GM19025 (cell line): ENCODE results near the gene KLF11.

Experiments
- ATAC-seq: cut with Tn5 transposase; IDR thresholded peaks from one replicate; pipeline ENCODE4 v1.9.1; 2021; ENCODE audit warnings: mild to moderate bottlenecking, low read depth, moderate library complexity; ENCODE audit not compliant: unreplicated experiment

The KLF11 gene

GRCh38 chr2:10061221-10061925 lies 18.0 kb downstream of the KLF11 start:
- no peak for ATAC-seq

- no peak for ATAC-seq
Observed at GRCh38 chr2:10062931-10063365, 19.6 kb downstream of the KLF11 start.

GRCh38 chr2:10063566-10063965 lies 20.2 kb downstream of the KLF11 start:
- no peak for ATAC-seq

GRCh38 chr2:10064932-10065772 lies 21.8 kb downstream of the KLF11 start:
- no peak for ATAC-seq

GRCh38 chr2:10065773-10066055 lies 22.4 kb downstream of the KLF11 start:
- no peak for ATAC-seq

GRCh38 chr2:10067330-10067729 lies 24.0 kb downstream of the KLF11 start:
- ATAC-seq, result no peak

GRCh38 chr2:10067881-10068280 lies 24.5 kb downstream of the KLF11 start:
- no peak for ATAC-seq

- no peak for ATAC-seq
Observed at GRCh38 chr2:10071176-10071575, 27.8 kb downstream of the KLF11 start.

- ATAC-seq, result no peak
Observed at GRCh38 chr2:10071595-10071994, 28.2 kb downstream of the KLF11 start.

GRCh38 chr2:10072656-10073480 lies 29.5 kb downstream of the KLF11 start:
- no peak for ATAC-seq

- no peak for ATAC-seq
Observed at GRCh38 chr2:10073706-10074105, 30.4 kb downstream of the KLF11 start.

GRCh38 chr2:10075101-10075500 lies 31.8 kb downstream of the KLF11 start:
- no peak for ATAC-seq

- no peak for ATAC-seq
Observed at GRCh38 chr2:10075571-10076209, 32.3 kb downstream of the KLF11 start.

GRCh38 chr2:10076511-10076910 lies 33.2 kb downstream of the KLF11 start:
- no peak for ATAC-seq

GRCh38 chr2:10076988-10077527 lies 33.7 kb downstream of the KLF11 start:
- ATAC-seq, result no peak

- ATAC-seq, result no peak
Observed at GRCh38 chr2:10078001-10078400, 34.7 kb downstream of the KLF11 start.

- no peak for ATAC-seq
Observed at GRCh38 chr2:10078704-10079265, 35.4 kb downstream of the KLF11 start.

GRCh38 chr2:10079266-10079869 lies 36.0 kb downstream of the KLF11 start:
- peak; percentile 8 for ATAC-seq

- peak; percentile 34 for ATAC-seq
Observed at GRCh38 chr2:10079870-10080535, 36.7 kb downstream of the KLF11 start, which contains the start of gene CYS1. CYS1 (minus strand) TSS chr2:10080411; CDS start chr2:10080223, 188 bp downstream.
